Muscle of back (tissue), 11 donors: ENCODE measurements around the gene VEZT. TPM values are rescaled to one million over a fixed set of nuclear protein-coding genes. Genes with fewer than 3 reads are reported as not detected.
"Not testable (repeated sequence)": the region's sequence is repeated elsewhere in the genome, so short reads cannot be mapped to it uniquely, and the experiment has no call there.

Source experiments
- DNase-seq, 3 donors: peaks; one replicate each; pipeline versions ENCODE4 v3.0.0 to v3.0.0-alpha.2; 2013
- polyA plus RNA-seq, 10 donors: library from polyadenylated mRNA; unstranded; fragments of 120-200 nt; gene quantifications; one replicate each; pipeline ENCODE4 v1.2.1, GENCODE V29; 2013; ENCODE audit not compliant: insufficient read length in 10 of 10

The VEZT gene
- polyA plus RNA-seq, 10 donors, result 58.8 to 99.7 (median 75.0) TPM

DNA sequence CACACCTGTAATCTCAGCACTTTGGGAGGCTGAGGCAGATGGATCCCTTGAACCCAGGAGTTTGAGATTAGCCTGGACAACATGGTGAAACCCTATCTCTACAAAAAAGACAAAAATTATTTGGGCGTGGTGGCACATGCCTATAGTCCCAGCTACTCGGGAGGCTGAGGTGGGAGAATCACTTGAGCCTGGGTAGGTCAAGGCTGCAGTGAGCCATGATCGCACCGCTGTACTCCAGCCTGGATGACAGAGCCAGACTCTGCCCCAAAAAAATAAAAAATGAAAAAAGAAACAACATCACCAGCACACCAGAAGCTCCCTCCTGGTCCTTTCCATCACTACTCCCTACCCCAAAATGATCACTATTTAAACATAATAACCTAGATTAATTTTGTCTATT is 2.6 kb downstream of the VEZT start:
- no peak for DNase-seq

GRCh38 chr12:95220726-95221125 is 3.1 kb downstream of the VEZT start:
- DNase-seq, result no peak

DNA sequence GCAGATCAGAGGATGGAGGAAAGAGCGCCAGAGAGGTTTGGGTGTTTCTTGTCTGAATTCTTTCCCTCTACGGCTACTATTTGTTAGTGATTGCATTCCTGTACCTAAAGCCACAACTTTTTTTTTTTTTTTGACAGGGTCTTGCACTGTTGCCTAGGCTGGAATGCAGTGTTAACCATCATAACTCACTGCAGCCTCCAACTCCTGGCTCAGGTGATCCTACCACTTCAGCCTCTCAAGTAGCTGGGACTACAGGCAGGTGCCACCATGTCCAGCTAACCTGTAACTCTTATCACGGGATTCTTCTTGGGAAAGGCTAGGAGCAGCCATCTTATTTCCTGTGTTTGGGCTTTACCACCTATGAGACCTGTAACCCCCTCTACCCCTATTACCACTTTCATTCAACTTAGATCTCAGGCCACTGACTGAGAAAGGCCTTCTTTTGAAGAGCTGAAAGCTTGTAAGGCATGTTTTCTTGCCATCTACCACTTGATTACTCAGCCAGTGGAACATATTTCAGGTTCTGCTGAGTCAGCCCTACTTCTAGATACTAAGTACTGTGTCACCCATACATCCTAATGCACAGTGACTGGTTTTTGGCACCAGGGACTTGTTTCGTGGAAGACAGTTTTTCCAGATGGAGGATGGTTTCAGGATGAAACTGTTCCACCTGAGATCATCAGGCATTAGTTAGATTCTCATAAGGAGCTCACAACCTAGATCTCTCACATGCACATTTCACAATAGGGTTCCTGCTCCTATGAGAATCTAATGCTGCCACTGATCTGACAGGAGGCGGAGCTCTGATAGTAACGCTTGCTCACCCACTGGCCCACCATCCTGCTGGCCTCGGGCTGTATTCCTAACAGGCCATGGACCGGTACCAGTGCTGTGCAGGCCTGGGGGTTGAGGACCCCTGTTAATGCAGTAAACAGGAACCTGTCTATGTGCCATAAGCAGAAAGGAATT is 6.9 kb downstream of the VEZT start:
- DNase-seq, result no peak

- DNase-seq, result no peak
These were observed 8.1 kb downstream of the VEZT start for GRCh38 chr12:95225645-95226212.

- DNase-seq, result no peak
These were observed 10.3 kb downstream of the VEZT start for GRCh38 chr12:95227818-95228356.

DNA sequence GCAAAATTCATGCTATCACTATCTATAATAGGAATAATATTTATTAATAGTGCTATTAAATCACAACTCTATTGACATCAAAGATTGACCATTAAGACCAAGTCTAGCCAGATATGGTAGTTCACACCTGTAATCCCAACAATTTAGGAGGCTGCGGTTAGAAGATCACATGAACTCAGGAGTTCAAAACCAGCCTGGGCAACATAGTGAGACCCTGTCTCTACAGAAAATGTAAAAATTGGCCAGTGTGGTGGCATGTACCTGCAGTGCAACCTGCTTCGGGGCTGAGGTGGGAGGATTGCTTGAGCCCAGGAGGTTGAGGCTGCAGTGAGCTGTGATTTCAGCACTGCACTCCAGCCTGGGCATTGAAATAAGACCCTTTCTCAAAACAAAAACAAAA is 11.0 kb downstream of the VEZT start:
- DNase-seq, result no peak

DNA sequence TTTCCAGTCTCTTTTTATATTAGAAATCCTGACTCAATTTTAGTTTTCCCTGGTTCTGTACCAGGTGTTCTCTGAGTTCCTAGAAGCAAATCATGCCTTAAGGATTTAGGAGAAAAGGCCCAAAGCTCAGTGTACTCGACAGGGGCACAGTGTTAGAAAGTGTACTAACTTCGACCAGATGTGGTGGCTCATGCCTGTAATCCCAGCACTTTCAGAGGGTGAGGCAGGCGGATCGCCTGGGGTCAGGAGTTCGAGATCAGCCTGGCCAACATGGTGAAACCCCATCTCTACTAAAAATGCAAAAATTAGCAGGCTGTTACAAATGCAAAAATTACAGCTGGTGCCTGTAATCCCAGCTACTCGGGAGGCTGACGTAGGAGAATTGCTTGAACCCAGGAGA is 12.0 kb downstream of the VEZT start:
- no peak for DNase-seq

DNA sequence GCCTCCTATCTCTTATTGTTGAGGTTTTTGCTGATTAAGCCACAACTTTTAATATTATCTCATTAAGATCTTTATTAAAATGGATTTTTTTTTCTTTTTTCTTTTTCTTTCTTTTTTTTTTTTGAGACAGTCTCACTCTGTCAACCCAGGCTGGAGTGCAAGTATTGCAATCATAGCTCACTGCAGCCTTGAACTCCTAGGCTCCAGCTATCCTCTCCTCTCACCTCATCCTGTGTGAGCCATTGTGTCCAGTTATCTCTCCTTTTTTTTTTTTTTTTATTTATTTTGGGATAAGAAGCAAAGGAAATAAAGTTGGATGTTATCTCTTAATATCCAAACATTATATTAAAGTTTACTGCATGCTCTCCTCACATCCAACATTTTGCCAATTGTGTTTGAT is 12.7 kb downstream of the VEZT start:
- DNase-seq, result no peak

DNA sequence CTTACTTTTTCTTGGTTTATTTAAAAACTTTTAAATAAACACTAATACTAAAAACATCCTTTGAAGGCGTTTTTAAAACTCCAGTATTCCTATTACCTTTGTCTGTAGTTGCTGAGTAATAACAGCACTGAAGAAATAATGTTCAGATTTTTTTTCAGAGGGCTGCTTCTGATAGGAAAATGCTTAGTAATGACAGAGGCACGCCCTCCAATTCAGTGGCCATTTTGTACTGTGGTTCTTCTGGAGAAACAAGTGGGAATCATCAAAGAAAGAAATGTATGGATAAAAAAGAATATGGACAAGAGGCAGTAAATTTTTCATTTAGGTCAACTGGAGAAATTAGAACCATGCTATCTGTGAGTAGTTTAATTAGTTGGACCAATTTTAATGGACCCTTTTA is 13.6 kb downstream of the VEZT start:
- DNase-seq, result no peak

DNA sequence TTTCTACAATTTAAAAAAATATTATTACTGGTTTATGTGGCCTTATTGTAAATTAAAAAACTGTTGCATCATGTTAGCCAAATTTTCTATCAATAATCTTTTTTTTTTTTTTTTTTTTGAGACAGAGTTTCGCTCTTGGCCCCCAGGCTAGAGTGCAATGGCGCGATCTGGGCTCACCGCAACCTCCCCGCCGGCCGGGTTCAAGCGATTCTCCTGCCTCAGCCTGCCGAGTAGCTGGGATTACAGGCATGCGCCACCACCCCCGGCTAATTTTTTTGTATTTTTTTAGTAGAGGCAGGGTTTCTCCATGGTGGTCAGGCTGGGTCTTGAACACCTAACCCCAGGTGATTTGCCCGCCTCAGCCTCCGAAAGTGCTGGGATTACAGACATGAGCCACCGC is 16.6 kb downstream of the VEZT start:
- not testable (repeated sequence) for DNase-seq

- DNase-seq, result not testable (repeated sequence)
These were observed 18.0 kb downstream of the VEZT start for GRCh38 chr12:95235621-95236020.

DNA sequence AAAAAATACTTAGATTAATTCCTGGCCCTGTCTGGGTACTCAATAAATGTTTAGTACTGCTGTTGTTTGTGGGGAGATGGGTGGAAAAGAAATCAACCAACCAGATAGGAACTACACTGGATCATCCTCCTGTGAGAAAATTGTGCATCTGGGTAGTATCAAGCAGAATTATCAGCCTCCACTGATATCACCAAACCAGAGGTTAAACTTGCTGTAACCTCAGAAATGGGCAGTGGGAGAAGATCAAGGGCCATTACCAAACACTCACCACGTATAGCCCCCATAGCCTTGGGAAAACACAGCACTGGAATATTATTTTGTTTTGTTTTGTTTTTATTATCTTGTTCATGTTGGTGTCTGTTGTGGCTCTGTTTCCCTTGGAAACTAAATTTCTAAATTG is 19.7 kb downstream of the VEZT start:
- DNase-seq, result no peak

- DNase-seq, result no peak
These were observed 20.5 kb downstream of the VEZT start for GRCh38 chr12:95238150-95238549.

DNA sequence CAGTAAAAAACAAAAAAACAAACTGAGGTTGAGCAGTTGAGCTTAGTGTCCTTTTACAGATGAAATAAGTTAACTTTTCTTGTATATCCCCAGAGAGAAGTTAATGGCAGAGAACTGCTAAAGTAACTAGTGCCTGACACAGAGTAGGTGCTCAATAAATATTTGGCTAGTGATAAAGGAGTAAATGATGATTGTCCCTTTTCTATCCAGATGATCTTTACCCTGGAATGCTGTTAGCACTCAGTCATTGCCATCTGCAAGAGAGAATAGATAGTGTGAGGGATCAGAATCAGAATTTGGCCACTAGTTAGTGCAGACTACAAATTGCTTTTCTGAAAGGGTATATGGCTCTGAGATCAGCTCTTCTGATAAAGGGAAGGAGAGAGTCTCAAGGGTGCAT is 21.6 kb downstream of the VEZT start:
- DNase-seq, result no peak

- DNase-seq, result not testable (repeated sequence)
These were observed 22.2 kb downstream of the VEZT start for GRCh38 chr12:95239835-95240234.

DNA sequence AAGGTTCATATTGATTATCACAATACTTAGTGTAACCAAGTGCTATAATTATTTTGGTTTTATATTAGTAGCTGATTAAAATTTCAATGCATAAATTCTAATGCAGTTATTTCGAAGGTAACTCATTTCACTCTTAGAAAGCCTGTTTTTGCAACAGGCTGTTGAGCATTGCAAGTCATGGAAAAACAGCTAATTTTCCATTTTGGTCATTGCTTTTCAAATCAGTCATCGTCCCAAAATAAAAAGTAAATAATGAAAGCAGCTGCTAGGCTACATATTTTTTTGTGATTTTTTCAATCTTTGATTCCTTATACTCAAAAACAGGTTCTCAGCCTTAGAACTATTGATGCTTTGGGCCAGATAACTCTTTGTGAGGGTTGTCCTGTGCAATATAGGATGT is 22.9 kb downstream of the VEZT start:
- no peak for DNase-seq

GRCh38 chr12:95241138-95241537 is 23.5 kb downstream of the VEZT start:
- not testable (repeated sequence) for DNase-seq

DNA sequence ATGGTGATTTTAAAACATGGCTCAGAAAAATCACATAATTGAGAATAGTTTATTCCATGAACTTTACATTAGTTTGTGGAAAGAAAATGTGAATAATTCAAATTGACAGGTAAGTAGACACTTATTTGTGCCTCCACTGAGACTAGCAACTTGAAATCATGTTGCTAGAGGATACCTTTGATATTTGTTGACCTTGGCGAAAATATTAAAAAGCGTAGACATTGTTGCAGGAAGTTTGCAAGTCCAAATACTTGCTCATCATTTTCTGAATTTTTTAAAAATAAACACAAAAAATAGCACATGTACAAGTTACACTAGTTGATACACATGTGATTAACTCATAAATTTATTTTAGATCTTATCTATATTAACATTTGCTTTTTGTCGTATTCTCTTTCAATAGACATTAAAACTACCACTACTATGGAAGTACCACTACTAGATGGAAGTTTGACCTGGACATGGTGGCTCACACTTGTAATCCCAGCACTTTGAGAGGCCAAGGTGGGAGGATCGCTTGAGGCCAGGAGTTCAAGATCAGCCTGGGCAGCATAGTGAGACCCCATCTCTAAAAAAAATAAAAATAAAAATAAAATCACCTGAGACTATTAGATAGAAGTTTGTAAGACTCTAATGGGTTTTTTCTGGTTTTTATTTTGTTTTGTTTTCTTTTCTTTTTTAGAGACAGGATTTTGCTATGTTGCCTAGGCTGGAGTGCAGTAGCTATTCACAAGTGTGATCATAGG is 24.3 kb downstream of the VEZT start:
- no peak for DNase-seq

- DNase-seq, result no peak
These were observed 26.0 kb downstream of the VEZT start for GRCh38 chr12:95243497-95244183.

- DNase-seq, result no peak
These were observed 26.7 kb downstream of the VEZT start for GRCh38 chr12:95244350-95244749.

DNA sequence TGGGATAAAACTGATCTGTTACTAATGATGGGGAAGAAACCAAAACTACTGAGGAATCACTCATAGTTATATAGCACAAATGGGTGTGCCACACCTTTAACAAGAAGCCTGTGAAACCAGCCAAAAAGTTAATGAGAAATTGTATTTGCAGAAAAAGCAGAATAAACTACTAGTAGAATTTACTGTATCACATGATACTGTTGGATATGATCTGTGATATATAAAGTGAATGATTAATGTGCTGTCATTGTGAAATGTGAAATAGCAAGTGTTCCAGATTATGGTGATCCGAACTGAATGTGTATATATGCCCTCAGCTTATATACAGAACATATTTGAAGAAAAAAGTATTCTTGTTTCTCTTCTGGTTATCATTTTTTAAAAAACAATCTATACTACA is 30.5 kb downstream of the VEZT start:
- no peak for DNase-seq
